SK-N-MC (cell line): ENCODE data around the gene AKAP13.

ENCODE experiments used
- EZH2 ChIP-seq: fragments of 200-600 bp; sonication (generic); IDR thresholded peaks from one replicate; pipeline ENCODE4 v1.6.1; 2017; ENCODE audit warnings: antibody characterized with exemption
- FOXP2 ChIP-seq: optimal IDR thresholded peaks from 2 replicates; pipeline ENCODE3; 2011; ENCODE audit warnings: mild to moderate bottlenecking, moderate library complexity; ENCODE audit not compliant: insufficient read depth; ENCODE audit errors: extremely low read length, control extremely low read depth
- POLR2AphosphoS5 ChIP-seq: IDR thresholded peaks from 2 replicates; pipeline ENCODE4 v1.6.1; 2012; ENCODE audit warnings: mild to moderate bottlenecking, low read depth, low read length, borderline replicate concordance

DNA sequence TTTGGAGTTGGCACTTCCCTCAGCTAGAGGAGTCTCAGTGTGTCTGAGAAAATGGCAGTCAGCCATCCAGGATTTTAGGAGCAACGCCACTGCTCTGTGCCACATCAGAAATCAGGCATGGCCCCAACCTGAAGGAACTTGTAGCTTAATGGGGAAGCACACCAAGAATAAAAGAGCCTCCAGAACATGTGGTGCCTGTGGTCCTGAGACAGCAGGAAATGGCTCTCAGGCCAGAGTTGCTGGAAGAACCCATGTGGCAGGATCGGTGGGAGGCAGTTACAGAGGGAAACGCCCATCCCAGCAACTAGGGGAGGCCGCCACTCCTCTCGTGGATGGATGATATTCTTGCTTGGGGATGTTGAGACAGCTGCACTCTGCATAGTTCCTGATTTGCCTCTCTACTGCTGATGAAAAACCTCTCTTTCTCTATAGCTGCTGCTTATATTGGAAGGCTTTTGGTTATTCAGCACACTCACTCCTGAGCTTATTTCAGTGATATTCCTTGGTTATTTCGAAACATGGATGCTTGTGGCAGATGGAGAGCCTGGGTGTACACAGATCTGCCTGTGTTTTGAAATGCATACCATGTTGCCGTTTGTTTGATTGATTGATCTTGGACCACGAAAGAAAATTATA, 361.9 kb downstream of the AKAP13 start:
- TF ChIP-seq POLR2AphosphoS5 (no peak), EZH2 (no peak), FOXP2 (no peak)
